ENCODE results near the gene C16orf92. TPM values are rescaled to one million over a fixed set of nuclear protein-coding genes. Genes with fewer than 3 reads are reported as not detected.

Gene C16orf92
- total RNA-seq, 2 donors from 2014 or later = not detected

DNA sequence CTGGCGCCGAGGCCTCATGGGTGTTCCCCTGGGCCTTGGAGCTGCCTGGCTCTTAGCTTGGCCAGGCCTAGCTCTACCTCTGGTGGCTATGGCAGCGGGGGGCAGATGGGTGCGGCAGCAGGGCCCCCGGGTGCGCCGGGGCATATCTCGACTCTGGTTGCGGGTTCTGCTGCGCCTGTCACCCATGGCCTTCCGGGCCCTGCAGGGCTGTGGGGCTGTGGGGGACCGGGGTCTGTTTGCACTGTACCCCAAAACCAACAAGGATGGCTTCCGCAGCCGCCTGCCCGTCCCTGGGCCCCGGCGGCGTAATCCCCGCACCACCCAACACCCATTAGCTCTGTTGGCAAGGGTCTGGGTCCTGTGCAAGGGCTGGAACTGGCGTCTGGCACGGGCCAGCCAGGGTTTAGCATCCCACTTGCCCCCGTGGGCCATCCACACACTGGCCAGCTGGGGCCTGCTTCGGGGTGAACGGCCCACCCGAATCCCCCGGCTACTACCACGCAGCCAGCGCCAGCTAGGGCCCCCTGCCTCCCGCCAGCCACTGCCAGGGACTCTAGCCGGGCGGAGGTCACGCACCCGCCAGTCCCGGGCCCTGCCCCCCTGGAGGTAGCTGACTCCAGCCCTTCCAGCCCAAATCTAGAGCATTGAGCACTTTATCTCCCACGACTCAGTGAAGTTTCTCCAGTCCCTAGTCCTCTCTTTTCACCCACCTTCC, 35.5 kb upstream of the C16orf92 start:
- intact Hi-C loops (cut with DNase I) = no loop called here
- DNase-seq (ENCODE audit: low spot score) = peak; percentile 77

DNA sequence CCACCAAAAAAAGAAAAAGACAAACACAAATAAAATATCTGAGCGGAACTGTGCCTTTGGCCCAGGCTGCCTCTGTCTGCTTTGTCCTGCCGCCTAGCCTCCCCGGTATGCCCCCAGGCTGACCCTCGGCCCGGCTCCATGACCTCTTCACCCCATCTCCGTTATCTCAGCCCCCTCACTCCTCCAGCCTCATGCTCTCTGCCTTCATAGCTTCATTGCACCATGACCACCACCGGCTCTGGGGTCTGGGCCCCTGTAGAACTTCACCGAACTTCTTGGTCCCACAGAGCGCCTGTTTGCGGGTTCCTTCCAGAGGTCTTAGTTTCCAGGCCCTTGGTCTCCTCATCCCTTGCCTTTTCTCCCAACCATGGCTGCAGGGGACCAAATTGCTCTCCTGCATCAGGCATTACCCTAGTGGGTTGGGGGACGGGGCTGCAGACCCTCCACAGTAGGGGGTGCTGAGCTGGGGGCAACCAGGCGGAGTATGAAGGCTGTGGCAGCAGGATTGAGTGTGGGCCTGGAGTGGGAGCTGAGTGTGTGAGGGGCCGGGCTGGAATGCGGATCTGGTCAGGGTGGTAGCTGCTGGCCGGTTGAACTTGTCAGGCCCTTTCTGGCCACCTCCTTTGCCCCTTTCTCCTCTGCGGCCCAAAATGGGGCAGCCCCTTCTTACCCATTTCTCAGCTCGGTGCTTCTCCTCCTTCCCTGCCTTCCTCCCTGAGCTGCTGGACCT, 34.5 kb upstream of the C16orf92 start:
- intact Hi-C loops (cut with DNase I) = no loop called here
- peak; percentile 77 for DNase-seq (ENCODE audit: low spot score)

DNA sequence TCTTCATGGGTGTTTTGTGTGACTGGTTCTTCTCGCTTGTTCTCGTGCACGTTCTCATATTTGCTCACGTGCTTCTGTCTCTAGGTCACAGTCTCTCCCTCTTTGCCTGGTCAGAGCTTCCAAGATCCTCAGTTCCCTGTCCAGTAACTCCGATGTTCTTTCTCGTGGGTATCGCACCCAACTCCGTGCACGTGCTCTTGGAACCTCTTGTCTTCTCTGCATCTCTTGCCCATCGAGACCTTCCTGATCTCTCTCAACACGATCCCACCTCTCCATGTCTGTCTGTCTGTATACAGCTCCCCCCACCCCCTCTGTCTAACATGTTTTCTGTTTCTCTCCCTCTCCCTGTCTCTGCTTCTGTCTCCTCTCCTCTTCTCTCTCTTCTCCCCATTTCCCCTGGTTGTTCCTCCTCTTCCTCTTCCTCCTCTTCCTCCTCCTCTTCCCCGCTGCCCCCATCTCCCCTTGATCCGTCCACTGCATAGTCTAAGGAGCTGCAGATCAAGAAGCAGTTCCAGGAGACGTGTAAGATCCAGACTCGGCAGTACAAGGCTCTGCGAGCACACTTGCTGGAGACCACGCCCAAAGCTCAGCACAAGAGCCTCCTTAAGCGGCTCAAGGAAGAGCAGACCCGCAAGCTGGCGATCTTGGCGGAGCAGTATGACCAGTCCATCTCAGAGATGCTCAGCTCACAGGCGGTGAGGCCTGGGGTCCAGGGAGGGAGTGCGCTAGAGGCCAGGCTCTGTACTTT, 33.7 kb upstream of the C16orf92 start:
- peak; percentile 52 for DNase-seq (ENCODE audit: low spot score)
- intact Hi-C loops (cut with DNase I) = no loop called here

DNA sequence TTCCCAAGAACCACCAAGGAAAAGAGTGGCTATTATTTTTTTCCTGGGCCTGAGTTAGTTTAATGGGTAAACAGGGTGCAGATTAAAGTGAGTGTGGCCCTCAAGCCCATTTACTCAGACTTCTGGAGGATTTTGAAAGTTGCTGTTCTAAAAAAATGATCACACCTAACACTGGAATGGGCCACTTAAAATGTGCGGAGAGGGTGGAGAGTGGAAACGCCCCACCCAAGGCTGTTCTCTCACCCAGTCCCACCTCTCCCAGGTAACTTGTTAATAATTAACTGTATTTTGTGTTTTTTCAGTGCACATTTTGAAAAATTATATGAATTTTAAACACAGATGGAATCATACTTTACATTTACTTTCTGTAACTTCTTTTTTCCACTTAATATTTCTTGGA, 33.0 kb upstream of the C16orf92 start:
- no peak for DNase-seq (ENCODE audit: low spot score)
- intact Hi-C loops (cut with DNase I) = no loop called here

DNA sequence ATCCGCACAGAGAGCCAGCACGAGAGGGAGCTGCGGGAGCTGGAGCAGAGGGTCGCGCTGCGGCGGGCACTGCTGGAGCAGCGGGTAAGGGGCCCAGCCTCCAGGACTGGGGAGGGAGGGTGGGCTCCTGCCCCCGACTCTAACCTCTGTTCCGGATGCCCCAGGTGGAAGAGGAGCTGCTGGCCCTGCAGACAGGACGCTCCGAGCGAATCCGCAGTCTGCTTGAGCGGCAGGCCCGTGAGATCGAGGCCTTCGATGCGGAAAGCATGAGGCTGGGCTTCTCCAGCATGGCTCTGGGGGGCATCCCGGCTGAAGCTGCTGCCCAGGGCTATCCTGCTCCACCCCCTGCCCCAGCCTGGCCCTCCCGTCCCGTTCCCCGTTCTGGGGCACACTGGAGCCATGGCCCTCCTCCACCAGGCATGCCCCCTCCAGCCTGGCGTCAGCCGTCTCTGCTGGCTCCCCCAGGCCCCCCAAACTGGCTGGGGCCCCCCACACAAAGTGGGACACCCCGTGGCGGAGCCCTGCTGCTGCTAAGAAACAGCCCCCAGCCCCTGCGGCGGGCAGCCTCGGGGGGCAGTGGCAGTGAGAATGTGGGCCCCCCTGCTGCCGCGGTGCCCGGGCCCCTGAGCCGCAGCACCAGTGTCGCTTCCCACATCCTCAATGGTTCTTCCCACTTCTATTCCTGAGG, 32.0 kb upstream of the C16orf92 start:
- intact Hi-C loops (cut with DNase I) = no loop called here
- peak; percentile 71 for DNase-seq (ENCODE audit: low spot score)

DNA sequence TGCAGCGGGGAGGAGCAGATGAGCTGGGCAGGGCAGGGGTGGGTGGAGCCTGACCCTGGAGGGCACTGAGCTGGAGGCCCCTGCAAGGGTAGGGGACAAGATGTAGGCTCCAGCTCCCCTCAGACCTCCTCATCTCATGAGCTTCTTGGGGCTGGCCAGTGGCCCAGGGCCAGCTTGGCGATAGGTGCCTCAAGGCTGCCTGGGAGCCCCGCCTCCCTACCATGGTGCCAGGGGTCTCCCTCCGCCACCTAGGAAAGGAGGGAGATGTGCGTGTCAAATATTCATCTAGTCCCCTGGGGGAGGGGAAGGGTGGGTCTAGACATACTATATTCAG, 31.5 kb upstream of the C16orf92 start:
- intact Hi-C loops (cut with DNase I) = no loop called here
- peak; percentile 54 for DNase-seq (ENCODE audit: low spot score)

DNA sequence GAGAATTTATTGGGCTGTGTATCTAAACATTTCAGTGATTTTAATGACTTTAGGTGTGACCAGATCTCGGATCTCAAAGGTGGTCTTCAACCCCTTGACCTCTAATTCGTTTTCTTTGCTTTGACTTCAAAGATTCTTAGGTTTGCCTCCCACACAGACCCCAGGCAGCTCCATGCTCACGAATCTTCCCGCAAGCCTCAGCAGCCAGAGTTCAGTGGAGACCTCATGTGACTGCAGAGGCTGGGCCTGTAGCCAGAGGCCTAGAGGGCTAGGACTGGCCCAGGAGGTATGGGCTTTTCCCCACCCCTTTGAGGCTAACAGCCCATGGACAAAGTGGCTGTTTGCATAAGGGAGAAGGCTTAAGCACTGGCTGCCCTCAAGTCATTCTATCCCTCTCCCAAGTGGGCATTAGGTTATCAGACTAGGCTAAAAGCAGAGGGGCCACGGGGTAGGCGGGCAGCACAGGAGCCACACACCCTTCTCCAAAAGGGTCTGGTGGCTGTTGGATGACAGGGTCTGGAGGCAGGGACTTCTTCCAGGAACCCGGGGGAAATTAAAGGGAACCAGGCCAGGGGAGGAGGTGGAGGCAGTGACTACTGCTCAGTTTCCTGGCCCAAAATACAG, 30.5 kb upstream of the C16orf92 start:
- DNase-seq (ENCODE audit: low spot score) = peak; percentile 45
- intact Hi-C loops (cut with DNase I) = no loop called here

DNA sequence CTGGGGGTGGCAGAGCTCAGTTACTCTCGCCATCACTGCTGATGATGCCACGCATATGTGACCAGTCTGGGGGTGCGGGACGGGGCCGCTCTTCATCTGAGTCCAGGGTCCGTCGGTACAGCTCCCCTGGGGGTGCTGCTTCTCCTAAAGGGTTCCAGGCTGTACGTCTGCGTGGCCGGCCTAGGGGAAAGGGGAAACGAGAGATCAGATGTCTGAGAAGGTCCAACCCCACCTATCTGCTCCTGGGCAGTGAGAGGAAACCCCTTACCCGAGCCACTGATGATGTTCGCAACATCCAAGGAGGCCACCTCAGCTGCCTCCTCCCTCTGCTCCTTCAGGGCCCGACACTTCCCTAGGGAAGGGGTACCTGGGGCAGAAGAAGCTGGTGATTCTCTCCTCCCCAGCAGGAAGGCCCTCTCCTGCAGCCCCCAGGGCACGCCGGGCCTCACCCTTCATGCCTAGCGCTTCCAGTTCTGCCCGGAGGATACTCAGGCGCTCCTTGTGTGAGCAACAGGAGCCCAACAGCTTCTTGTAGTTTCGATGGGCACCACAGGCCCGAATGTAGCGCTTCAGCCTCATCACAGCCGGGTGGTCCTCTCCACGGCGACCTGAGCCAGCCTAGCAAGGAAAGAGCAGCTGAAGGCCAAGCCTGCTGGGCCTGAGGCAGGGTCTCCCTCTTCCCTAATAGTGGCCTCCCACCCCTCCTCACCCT, 29.7 kb upstream of the C16orf92 start:
- peak; percentile 76 for DNase-seq (ENCODE audit: low spot score)
- intact Hi-C loops (cut with DNase I) = no loop called here

DNA sequence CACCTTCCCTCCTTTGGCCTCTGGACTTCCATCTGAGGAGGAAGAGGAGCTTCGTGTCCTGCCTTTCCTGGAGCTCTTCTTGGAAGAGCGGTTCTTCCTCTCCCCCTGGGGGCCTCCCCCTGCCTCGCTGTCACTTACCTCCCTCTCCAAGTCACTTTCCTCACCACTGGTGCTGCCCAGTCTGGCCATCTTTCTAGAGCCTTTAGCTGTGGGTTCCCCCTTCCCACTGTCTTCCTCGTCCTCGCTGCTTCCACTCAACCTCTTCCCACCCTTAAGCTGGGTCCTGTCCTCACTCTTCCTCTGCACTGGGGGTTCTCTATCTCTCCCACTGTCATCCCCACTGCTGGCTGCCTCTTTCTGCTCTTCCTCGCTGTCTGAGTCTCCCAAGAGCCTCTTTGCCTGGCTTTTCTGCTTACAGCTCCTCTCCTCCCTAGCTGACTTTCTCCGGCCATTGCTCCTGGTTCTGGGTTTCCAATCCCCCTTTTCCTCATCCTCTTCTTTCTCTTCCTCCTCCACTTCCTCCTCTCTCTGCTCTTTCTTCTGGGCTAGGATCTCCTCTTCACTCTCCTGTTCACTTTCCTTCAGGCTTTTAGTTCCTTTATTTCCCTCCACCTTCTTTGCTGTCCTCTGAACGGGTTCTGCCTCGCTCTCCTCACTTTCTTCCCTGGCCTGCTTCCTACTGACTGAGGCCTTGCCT, 28.9 kb upstream of the C16orf92 start:
- intact Hi-C loops (cut with DNase I) = loop anchor here in 1 of 2 donors (2.0 kb wide), 1 partner anchor 13 kb away; no protein-coding TSS in a partner anchor
- no peak for DNase-seq (ENCODE audit: low spot score)

DNA sequence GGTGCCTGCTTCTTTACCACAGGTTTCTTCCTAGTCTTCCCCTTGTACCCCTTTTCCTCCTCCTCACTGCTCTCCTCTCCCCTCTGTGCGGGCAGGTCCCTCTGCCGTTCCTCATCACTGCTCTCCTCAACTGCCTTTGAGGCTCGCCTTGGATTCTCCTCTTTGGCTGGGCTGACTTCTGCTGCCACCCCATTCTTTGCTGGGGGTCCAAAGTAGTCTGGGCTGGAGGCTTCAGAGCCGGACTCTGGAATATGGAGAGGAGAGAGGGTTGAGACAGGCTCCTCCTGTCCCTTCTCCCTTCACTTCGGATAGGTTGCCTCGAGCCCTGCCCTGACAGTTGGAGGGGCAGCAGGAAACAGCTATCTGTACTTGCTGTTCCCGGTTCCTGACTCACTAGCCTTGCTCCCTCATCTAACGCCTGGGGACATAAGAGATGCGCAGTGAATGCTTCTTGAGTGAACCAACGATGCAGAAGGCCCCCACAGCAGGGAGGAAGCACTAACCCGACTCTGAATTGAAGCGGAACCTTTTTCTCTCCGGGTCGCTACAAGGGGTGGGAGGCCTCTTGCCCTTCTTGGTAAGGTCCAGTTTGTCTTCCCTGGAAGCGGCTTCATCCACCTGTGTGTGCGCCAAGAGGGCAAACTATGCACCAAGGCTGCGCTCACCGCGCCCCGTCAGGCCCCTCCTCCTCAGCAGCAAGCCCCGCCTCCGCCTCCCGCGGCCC, 28.2 kb upstream of the C16orf92 start:
- intact Hi-C loops (cut with DNase I) = loop anchor here in 1 of 2 donors (2.0 kb wide), 1 partner anchor 14 kb away; no protein-coding TSS in a partner anchor
- peak; percentile 89 for DNase-seq (ENCODE audit: low spot score)

DNA sequence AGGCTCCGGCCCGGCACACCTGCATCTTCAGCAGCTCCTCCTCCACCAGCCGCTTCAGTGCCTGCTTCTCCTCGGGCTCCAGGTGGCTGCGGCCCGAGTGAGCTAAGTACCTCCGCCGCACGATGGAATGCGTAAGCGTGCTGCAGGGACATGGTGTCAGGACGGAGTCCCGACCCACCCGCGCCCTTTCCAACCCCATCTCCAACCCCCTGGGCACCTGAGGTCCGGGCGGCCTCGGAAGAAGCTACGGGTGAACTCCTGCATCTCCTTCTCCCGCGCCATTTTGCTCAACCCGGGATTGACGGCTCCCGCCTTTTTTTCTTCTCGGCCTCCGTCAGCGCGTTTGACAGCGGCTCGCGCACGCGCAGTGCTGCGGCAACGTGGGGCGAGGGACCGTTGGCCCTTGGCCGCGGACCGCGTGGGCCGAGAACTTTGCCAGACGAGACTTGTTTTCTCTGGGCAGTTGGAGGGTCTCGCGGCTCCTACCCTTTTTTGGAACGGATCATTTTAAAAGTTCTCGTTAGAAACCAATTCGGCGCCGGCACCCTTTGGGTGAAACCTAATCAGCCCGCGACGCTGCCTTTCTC, 27.6 kb upstream of the C16orf92 start, which contains the start of gene HIRIP3:
TSS of gene HIRIP3 (minus strand) at position 294 of the 587 bp plus-strand sequence. CDS start at position 282, 12 bp downstream.
- intact Hi-C loops (cut with DNase I) = loop anchor here in 1 of 2 donors (2.0 kb wide), 1 partner anchor 15 kb away; no protein-coding TSS in a partner anchor
- peak; percentile 96 for DNase-seq (ENCODE audit: low spot score)

DNA sequence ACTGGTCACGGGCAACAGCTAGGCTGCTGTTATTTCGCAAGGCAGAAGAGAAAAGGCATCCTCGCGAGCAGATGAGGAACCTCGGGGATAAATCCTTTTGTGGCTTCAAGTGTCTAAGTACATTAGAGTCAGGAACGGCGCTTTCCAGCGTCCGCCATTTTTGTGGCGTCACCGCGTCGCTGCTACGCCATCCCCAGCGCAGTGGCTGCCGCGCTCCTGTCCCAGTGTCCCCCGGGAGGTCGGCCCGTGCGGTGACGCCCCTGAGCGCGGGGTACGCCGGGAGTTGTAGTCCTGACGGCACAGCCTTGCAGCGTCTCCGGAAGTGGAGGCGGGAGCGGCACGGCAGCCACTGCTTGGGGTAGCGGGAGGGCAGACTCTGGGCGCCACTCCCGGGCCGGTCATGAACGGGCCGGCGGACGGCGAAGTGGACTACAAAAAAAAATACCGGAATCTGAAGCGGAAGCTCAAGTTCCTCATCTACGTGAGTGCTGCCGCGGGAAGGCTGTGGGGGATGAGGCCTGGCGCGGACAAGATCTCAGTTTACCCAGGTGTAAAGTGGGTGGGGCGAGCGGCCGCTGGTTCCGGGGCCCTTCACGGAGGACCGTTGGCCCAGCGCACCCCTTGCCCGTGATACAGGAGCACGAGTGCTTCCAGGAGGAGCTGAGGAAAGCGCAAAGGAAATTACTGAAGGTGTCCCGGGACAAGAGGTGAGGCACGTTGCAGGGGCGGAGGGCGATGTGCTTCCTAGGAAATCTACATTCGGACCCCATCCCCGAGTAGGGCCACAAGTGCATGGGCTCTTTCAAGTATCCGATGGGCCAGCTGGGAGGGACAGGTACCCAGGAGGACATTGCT, 26.9 kb upstream of the C16orf92 start, which contains the start of gene INO80E:
TSS of gene INO80E (plus strand) at position 331 of the 855 bp plus-strand sequence. CDS start at position 401, 70 bp downstream.
- DNase-seq (ENCODE audit: low spot score) = peak; percentile 100
- intact Hi-C loops (cut with DNase I) = loop anchor here in 1 of 2 donors (2.0 kb wide), 1 partner anchor 15 kb away; no protein-coding TSS in a partner anchor

DNA sequence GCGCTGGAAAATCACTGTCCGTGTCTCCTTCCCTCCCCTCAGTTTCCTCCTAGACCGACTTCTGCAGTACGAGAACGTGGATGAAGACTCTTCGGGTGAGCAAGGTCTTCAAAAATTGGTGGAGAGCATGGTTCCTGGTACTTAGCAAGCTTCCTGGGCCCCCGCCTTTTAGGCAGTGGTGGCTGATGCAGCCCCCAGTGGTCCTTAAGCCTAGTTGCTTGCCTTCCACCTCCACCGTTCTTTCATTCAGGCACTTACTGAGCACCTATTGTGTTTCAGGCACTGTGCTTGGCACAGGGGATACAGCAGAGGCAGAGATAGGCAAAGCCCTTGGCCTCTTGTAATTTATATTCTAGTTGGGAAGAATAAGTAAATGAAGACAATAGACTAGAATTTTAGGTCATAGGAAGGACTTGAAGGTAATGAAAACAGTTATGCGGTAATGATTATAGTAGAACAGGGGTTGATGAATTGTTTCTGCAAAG, 26.2 kb upstream of the C16orf92 start:
- no peak for DNase-seq (ENCODE audit: low spot score)
- intact Hi-C loops (cut with DNase I) = no loop called here

DNA sequence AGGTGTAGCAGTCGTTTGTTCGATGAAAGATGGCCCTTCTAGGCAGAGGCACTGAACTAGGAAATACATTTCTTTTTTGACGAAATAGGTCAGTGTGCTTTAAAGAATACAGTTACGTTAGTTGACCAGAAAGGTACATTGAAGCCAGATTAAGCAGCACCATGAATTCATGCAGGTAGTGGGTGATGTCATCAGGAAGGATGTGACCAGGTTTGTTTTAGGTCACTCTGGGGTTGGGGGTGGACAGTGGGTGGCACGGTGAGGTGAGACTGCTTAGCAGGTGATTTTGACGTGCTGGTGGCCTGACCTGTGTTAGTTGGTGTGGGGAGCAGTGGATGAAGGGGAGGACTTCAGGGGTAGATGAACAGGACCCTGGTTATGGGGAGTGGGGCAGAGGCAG, 23.4 kb upstream of the C16orf92 start:
- DNase-seq (ENCODE audit: low spot score) = no peak
- intact Hi-C loops (cut with DNase I) = loop anchor here in 1 of 2 donors (5.0 kb wide), 1 partner anchor 177 kb away; the partner anchor contains the start of gene MVP

Measured in posterior vena cava (tissue), 2 donors.